ENCODE results near the gene ICAM2. TPM values are rescaled to one million over a fixed set of nuclear protein-coding genes. Genes with fewer than 3 reads are reported as not detected.

ICAM2 gene
- total RNA-seq, 1 donor from 2014 or later: not detected

DNA sequence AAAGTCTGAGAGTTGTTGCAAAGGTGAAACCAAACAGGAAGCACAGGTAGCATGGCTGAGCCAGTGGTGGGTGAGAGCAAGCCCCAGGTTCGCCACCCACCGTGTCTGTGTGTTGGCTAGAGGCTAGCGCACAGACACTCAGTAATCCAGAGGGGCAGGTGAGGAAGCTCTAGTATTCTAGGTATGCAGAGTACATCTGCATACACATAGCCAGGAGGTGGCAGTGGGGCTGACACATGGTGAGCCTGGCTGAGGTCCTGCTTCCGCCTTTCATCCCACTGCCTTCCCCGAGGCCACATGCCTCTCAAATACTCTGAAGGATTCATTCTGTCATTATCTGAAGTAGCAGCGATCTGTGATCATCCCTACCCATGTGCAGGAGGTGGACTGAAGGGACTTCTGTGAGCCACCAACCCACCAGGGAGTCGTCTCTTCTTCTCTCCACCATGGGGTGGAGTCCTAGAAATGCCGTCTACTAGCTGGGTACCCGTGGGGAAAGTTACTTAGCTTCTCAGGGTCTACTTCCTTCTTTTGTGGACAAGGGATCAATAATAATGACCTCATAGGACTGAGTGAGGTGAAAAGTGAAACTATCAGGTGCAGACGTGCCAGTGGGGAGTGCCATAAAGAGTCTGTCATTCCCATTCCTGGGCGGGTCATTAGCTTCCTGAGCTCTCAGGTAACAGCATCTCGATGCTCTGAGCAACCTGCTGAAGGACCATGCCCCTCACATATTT is 36.0 kb upstream of the ICAM2 start:
- FAIRE-seq (no peak), DNase-seq (ENCODE audit: low read depth) (no peak)
- H2AFZ ChIP-seq (ENCODE audit: low read depth, low read length): no peak overlapping the region
- H3K4me1 Mint-ChIP-seq (ENCODE audit: low read depth, unreplicated experiment): peaks cover 17% of the 10 kb centered on the region
- no peak overlapping the region for H3K27ac Mint-ChIP-seq (ENCODE audit: unreplicated experiment)
- H3K9ac ChIP-seq (ENCODE audit: low read length): no peak overlapping the region
- peaks cover 1% of the 10 kb centered on the region for H3K9me3 Mint-ChIP-seq (ENCODE audit: unreplicated experiment)
- no peaks in the 10 kb centered on the region for H4K20me1 ChIP-seq (ENCODE audit: insufficient read depth, low read length)
- no peak overlapping the region for H3K4me3 ChIP-seq (ENCODE audit: insufficient read depth, low read depth, low read length)
- H3K4me1 ChIP-seq (ENCODE audit: insufficient read depth, low read length): peaks cover 3% of the 10 kb centered on the region
- TF ChIP-seq, protein P1, sequence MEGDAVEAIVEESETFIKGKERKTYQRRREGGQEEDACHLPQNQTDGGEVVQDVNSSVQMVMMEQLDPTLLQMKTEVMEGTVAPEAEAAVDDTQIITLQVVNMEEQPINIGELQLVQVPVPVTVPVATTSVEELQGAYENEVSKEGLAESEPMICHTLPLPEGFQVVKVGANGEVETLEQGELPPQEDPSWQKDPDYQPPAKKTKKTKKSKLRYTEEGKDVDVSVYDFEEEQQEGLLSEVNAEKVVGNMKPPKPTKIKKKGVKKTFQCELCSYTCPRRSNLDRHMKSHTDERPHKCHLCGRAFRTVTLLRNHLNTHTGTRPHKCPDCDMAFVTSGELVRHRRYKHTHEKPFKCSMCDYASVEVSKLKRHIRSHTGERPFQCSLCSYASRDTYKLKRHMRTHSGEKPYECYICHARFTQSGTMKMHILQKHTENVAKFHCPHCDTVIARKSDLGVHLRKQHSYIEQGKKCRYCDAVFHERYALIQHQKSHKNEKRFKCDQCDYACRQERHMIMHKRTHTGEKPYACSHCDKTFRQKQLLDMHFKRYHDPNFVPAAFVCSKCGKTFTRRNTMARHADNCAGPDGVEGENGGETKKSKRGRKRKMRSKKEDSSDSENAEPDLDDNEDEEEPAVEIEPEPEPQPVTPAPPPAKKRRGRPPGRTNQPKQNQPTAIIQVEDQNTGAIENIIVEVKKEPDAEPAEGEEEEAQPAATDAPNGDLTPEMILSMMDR (IDR thresholded peaks at IDR 0.05; ENCODE audit: insufficient read depth, low read depth, low read length): no peak
- no peak for TF ChIP-seq EZH2 (IDR thresholded peaks at IDR 0.05; ENCODE audit: insufficient read depth, low read length)
- H3K36me3 Mint-ChIP-seq (ENCODE audit: low read depth, unreplicated experiment): peaks cover 47% of the 10 kb centered on the region
- no peak overlapping the region for H3K4me3 Mint-ChIP-seq (ENCODE audit: unreplicated experiment)
- H3K36me3 ChIP-seq (ENCODE audit: insufficient read depth, low read length): no peaks in the 10 kb centered on the region
- no peaks in the 10 kb centered on the region for H3K27me3 ChIP-seq (ENCODE audit: insufficient read depth, low read length)
- no peaks in the 10 kb centered on the region for H3K79me2 ChIP-seq (ENCODE audit: insufficient read depth, low read length)
- no peak overlapping the region for H3K27ac ChIP-seq (ENCODE audit: low read depth, low read length)
- no peaks in the 10 kb centered on the region for H3K9me3 ChIP-seq (ENCODE audit: insufficient read depth, low read depth, low read length)
- no peaks in the 10 kb centered on the region for H3K27me3 Mint-ChIP-seq (ENCODE audit: low read depth, unreplicated experiment)
- H3K4me2 ChIP-seq (ENCODE audit: low read length): no peak overlapping the region

DNA sequence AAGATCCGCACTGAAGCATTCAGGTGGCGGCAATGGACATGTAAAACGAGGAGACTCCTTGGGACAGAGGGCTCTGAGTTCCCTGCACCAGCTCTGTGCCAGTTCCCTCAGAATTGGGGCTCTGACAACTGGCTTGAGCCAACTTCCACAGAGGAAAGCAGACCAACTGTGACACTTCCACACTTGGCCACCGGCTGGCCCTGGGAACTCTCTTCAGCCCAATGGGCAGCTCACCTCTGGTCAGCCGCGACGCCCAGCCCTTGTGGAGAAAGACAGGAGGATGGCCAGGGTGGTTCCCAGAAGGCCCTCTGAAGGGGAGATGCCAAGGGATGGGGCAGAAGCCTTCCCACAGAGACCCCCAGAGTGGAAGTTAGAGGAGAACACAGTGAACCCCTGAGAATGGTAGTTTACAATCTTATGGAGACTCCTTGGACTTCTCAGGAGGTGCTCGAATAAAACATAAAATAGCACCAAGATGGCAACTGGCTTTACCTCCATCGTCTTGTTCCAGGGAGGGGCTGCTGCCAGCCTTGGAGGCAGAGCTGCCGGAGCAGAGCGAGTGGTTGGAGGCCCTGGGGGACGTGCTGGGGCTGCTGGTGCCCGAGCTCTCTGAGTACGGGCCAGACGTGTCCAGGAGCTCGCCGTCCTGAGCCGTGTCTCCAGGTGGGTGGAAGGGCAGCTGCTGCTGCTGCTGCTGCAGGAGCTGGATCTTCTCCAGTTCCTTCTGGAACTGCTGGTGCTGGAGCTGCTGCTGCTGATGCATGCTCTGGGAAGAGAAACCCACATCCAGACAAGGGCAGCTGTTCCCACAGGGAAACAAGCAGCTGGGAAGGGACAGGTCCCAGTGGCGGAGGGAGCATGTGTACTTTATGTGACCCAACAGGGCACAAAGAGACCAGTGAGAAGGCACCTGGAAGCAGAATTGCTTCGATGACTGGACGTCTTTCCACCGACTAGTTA is 35.0 kb upstream of the ICAM2 start:
- Histone ChIP-seq H3K4me2 (ENCODE audit: low read length) (no peak overlapping the region), H3K9ac (ENCODE audit: low read length) (no peak overlapping the region), H3K9me3 (ENCODE audit: insufficient read depth, low read depth, low read length) (no peaks in the 10 kb centered on the region), H3K4me1 (ENCODE audit: insufficient read depth, low read length) (no peaks in the 10 kb centered on the region), H2AFZ (ENCODE audit: low read depth, low read length) (no peak overlapping the region), H3K27me3 (ENCODE audit: insufficient read depth, low read length) (no peaks in the 10 kb centered on the region), H3K36me3 (ENCODE audit: insufficient read depth, low read length) (peaks cover 3% of the 10 kb centered on the region), H3K4me3 (ENCODE audit: insufficient read depth, low read depth, low read length) (no peak overlapping the region), H3K27ac (ENCODE audit: low read depth, low read length) (no peak overlapping the region), H4K20me1 (ENCODE audit: insufficient read depth, low read length) (no peaks in the 10 kb centered on the region), H3K79me2 (ENCODE audit: insufficient read depth, low read length) (no peaks in the 10 kb centered on the region)
- no peak overlapping the region for H3K27ac Mint-ChIP-seq (ENCODE audit: unreplicated experiment)
- H3K9me3 Mint-ChIP-seq (ENCODE audit: unreplicated experiment): peaks cover 1% of the 10 kb centered on the region
- DNase-seq (ENCODE audit: low read depth) (no peak), FAIRE-seq (no peak)
- H3K36me3 Mint-ChIP-seq (ENCODE audit: low read depth, unreplicated experiment): peaks cover 47% of the 10 kb centered on the region
- H3K27me3 Mint-ChIP-seq (ENCODE audit: low read depth, unreplicated experiment): no peaks in the 10 kb centered on the region
- H3K4me1 Mint-ChIP-seq (ENCODE audit: low read depth, unreplicated experiment): peaks cover 14% of the 10 kb centered on the region
- TF ChIP-seq, protein P1 (IDR thresholded peaks at IDR 0.05; ENCODE audit: insufficient read depth, low read depth, low read length): no peak
- TF ChIP-seq EZH2 (IDR thresholded peaks at IDR 0.05; ENCODE audit: insufficient read depth, low read length): no peak
- no peak overlapping the region for H3K4me3 Mint-ChIP-seq (ENCODE audit: unreplicated experiment)
